K562 (cell line): ENCODE results near the gene ETHE1. TPM values are rescaled to one million over a fixed set of nuclear protein-coding genes. Genes with fewer than 3 reads are reported as not detected.

Source experiments
- ADNP ChIP-seq: fragments of 200-800 bp; sonication (Bioruptor generic); IDR thresholded peaks from 2 replicates; pipeline ENCODE4 v1.6.1; 2016; ENCODE audit warnings: missing genetic modification characterization, missing compliant biosample characterization
- ARID1B ChIP-seq: fragments of 450-650 bp; IDR thresholded peaks from 2 replicates; pipeline ENCODE4 v1.6.1; 2016; ENCODE audit warnings: antibody characterized with exemption, mild to moderate bottlenecking, inconsistent platforms
- BDP1 ChIP-seq: IDR thresholded peaks from 3 replicates; pipeline ENCODE4 v1.6.1; 2011; ENCODE audit not compliant: insufficient read length, insufficient read depth
- BRD9 ChIP-seq: fragments of 450-650 bp; IDR thresholded peaks from 2 replicates; pipeline ENCODE4 v1.6.1; 2018; ENCODE audit warnings: low read depth; ENCODE audit not compliant: partially characterized antibody
- CBFA2T3 ChIP-seq: fragments of 450-650 bp; IDR thresholded peaks from 2 replicates; pipeline ENCODE4 v1.6.1; 2017
- DACH1 ChIP-seq: fragments of 450-650 bp; IDR thresholded peaks from 2 replicates; pipeline ENCODE4 v1.6.1; 2018; ENCODE audit not compliant: partially characterized antibody
- ELK3 ChIP-seq: fragments of 450-650 bp; formaldehyde crosslinking; IDR thresholded peaks from 2 replicates; pipeline ENCODE4 v1.4.0; 2020; ENCODE audit warnings: mild to moderate bottlenecking
- FOXJ2 ChIP-seq: fragments of 200-800 bp; sonication (Bioruptor generic); IDR thresholded peaks from 2 replicates; pipeline ENCODE4 v1.6.1; 2016; ENCODE audit warnings: missing genetic modification characterization, missing compliant biosample characterization
- FOXK2 ChIP-seq, 2 experiments: fragments of 450-650 bp; IDR thresholded peaks in 1 of 2; conservative IDR thresholded peaks in 1 of 2; 2 replicates each; pipeline ENCODE4 v1.6.1; 2016; ENCODE audit warnings: low read depth in 2 of 2, mild to moderate bottlenecking in 1 of 2
- FOXP1 ChIP-seq: sonication (generic); formaldehyde crosslinking; IDR thresholded peaks from 2 replicates; pipeline ENCODE4 v1.8.0; 2022; ENCODE audit warnings: mild to moderate bottlenecking, missing genetic modification reagents
- GABPB2 ChIP-seq: fragments of 250-450 bp; sonication (Bioruptor Pico); conservative IDR thresholded peaks from 2 replicates; pipeline ENCODE4 v1.5.1; 2021; ENCODE audit warnings: mild to moderate bottlenecking
- KDM1A ChIP-seq, 2 experiments: fragments of 450-650 bp; IDR thresholded peaks; 2 replicates each; pipeline ENCODE4 v1.6.1; 2016; ENCODE audit warnings: mild to moderate bottlenecking in 2 of 2
- L3MBTL2 ChIP-seq: fragments of 450-650 bp; IDR thresholded peaks from 2 replicates; pipeline ENCODE4 v1.6.1; 2016; ENCODE audit warnings: mild to moderate bottlenecking, moderate library complexity
- LCOR ChIP-seq: sonication (generic); formaldehyde crosslinking; IDR thresholded peaks from 2 replicates; pipeline ENCODE4 v1.8.0; 2022; ENCODE audit warnings: mild to moderate bottlenecking, missing genetic modification reagents
- RBM39 ChIP-seq: fragments of 200-400 bp; formaldehyde crosslinking; optimal IDR thresholded peaks from 2 replicates; pipeline ENCODE3; 2018; ENCODE audit warnings: low read depth, low read length
- SAP30 ChIP-seq: fragments of 200-600 bp; sonication (generic); IDR thresholded peaks from 2 replicates; pipeline ENCODE4 v1.6.1; 2012; ENCODE audit warnings: borderline replicate concordance, low read depth, mild to moderate bottlenecking, moderate library complexity, low read length, control low read depth, inconsistent platforms; ENCODE audit not compliant: insufficient read depth, poor library complexity, severe bottlenecking
- TFE3 ChIP-seq: fragments of 450-650 bp; formaldehyde crosslinking; IDR thresholded peaks from 2 replicates; pipeline ENCODE4 v1.4.0; 2020; ENCODE audit warnings: mild to moderate bottlenecking, mixed read lengths
- TRIM24 ChIP-seq, 2 experiments: fragments of 450-650 bp; IDR thresholded peaks; 2 replicates each; pipeline ENCODE4 v1.6.1; 2016
- ZBTB7A ChIP-seq: IDR thresholded peaks from 2 replicates; pipeline ENCODE4 v1.6.1; 2011; ENCODE audit warnings: low read depth, mild to moderate bottlenecking, low read length, moderate library complexity, borderline replicate concordance; ENCODE audit not compliant: control insufficient read depth
- ZC3H4 ChIP-seq: sonication (generic); formaldehyde crosslinking; IDR thresholded peaks from 2 replicates; pipeline ENCODE4 v1.9.0; 2021; ENCODE audit warnings: missing genetic modification reagents, borderline replicate concordance
- ZNF263 ChIP-seq: sonication (generic); formaldehyde crosslinking; IDR thresholded peaks from 2 replicates; pipeline ENCODE4 v1.8.0; 2022; ENCODE audit warnings: mild to moderate bottlenecking, missing genetic modification reagents, borderline replicate concordance
- ZNF584 ChIP-seq: fragments of 200-800 bp; sonication (Bioruptor generic); IDR thresholded peaks from 2 replicates; pipeline ENCODE4 v1.6.1; 2016; ENCODE audit warnings: low read depth, mild to moderate bottlenecking, missing genetic modification characterization, missing compliant biosample characterization
- ZNF77 ChIP-seq: fragments of 250-450 bp; sonication (Bioruptor Pico); IDR thresholded peaks from 2 replicates; pipeline ENCODE4 v1.5.0; 2020
- ZNF785 ChIP-seq: fragments of 250-450 bp; sonication (Bioruptor Pico); IDR thresholded peaks from 2 replicates; pipeline ENCODE4 v1.4.0; 2020; ENCODE audit warnings: mild to moderate bottlenecking
- polyA plus RNA-seq, 8 experiments: library from polyadenylated mRNA; depleted of rRNA in 4 of 8; stranded (reverse) in 5 of 8; unstranded in 3 of 8; fragments of >200 nt; fragmentation: Nextera tagmentation in 2 of 8; fragmentation: Illumina TruSeq in 1 of 8; extraction: Ambion mirVana in 2 of 8; extraction: Trizol in 1 of 8; gene quantifications; 2 replicates each; pipeline versions ENCODE4 v1.2.1 to v1.2.3, GENCODE V29; 2011 to 2014; ENCODE audit warnings: inconsistent platforms in 1 of 8, missing spikeins in 1 of 8
- total RNA-seq, 7 experiments: library from RNA; depleted of rRNA in 6 of 7; stranded (reverse); fragments of >200 nt in 6 of 7; fragmentation: Illumina TruSeq in 2 of 7; extraction: Trizol in 2 of 7; gene quantifications; 2 replicates each; pipeline versions ENCODE4 v1.2.1 to v1.2.3, GENCODE V29; 2011 to 2021; ENCODE audit warnings: low replicate concordance in 1 of 7
- TF ChIP-seq, protein P1 (sequence below): sonication (generic); formaldehyde crosslinking; IDR thresholded peaks from 2 replicates; pipeline ENCODE4 v1.8.0; 2022; ENCODE audit warnings: mild to moderate bottlenecking, missing genetic modification reagents

Gene ETHE1
- total and polyA plus RNA-seq, 9 of the 15 experiments (the other 6 are each of a cell fraction or from before 2014, with no cell fraction given), result 2.9 to 21.0 (median 10.2) TPM

DNA sequence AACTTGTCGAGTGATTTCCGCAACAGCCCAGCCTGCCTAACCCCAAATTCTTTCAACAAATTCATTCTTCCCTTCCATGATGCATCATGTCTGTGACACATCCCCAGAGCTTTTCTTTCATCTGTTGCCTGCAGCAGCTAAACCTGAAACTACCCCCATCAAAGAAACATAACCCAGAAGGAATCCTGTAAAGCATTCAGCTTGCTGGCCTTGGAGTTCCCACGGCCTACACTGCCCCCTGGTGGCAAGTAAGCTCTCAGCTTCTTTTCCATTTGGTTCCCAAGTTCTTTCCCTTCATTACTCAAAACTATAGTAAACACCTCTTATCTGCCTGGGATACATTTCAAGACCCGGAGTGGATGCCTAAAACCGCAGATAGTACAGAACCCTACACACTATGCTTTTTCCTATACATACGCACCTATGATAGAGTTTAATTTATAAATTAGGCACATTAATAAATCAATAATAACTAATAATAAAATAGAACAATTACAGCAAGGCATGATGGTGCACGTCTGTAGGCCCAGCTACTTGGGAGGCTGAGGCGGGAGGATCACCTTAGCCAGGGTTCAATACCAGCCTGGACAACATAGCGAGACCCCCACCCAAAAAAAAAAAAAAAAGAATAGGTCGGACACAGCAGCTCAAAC is 7.4 kb downstream of the ETHE1 start (continued):
- TF ChIP-seq TFE3 (CRISPR knock-in tag) (no peak), ZNF584 (CRISPR knock-in tag) (no peak), DACH1 (peak; percentile 92), BDP1 (no peak), ZC3H4 (CRISPR knock-in tag) (no peak), KDM1A (IDR thresholded peaks at IDR 0.05) (no peak), ARID1B (peak; percentile 27; the same call in 1 of the 2 replicates), FOXK2 (conservative IDR thresholded peaks at IDR 0.05 in 1 of 2, IDR thresholded peaks at IDR 0.05 in 1 of 2; ENCODE audit: low read depth in 2 of 2) (peak; percentile 63 to 84; a peak in 3 of 4 replicates), FOXJ2 (tag) (no peak), CBFA2T3 (no peak), ZNF77 (CRISPR knock-in tag) (no peak), GABPB2 (CRISPR knock-in tag) (no peak), ADNP (no peak), ZNF785 (no peak), RBM39 (no peak), BRD9 (no peak), SAP30 (no peak), LCOR (CRISPR knock-in tag) (no peak), TRIM24 (IDR thresholded peaks at IDR 0.05) (no peak), ZNF263 (CRISPR knock-in tag) (no peak), ELK3 (no peak), ZBTB7A (no peak), FOXP1 (no peak), L3MBTL2 (0 out of 2 replicates have a peak, but pooled peaks have one; percentile 21)
- TF ChIP-seq, protein P1, sequence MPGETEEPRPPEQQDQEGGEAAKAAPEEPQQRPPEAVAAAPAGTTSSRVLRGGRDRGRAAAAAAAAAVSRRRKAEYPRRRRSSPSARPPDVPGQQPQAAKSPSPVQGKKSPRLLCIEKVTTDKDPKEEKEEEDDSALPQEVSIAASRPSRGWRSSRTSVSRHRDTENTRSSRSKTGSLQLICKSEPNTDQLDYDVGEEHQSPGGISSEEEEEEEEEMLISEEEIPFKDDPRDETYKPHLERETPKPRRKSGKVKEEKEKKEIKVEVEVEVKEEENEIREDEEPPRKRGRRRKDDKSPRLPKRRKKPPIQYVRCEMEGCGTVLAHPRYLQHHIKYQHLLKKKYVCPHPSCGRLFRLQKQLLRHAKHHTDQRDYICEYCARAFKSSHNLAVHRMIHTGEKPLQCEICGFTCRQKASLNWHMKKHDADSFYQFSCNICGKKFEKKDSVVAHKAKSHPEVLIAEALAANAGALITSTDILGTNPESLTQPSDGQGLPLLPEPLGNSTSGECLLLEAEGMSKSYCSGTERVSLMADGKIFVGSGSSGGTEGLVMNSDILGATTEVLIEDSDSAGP (CRISPR knock-in tag), result no peak
